Ureter (tissue), 1 donor: ENCODE results near the gene TCF7. TPM values are rescaled to one million over a fixed set of nuclear protein-coding genes. Genes with fewer than 3 reads are reported as not detected.
A peak's percentile ranks its signal among the peaks of the same experiment; 100 is the strongest.

ENCODE experiments used
- DNase-seq: peaks from one replicate; pipeline ENCODE4 v3.0.0-alpha.2; 2020; ENCODE audit warnings: low spot score
- total RNA-seq: library from RNA; stranded (reverse); gene quantifications from one replicate; pipeline ENCODE4 v1.2.4, GENCODE V29; 2023
- donor health status: DM: yes; HTN: yes; CAD: no.

The TCF7 gene
- total RNA-seq, 1 donor from 2014 or later, result 3.6 TPM

GRCh38 chr5:134113363-134113889 is 1.1 kb upstream of the TCF7 start:
- DNase-seq, result no peak

DNA sequence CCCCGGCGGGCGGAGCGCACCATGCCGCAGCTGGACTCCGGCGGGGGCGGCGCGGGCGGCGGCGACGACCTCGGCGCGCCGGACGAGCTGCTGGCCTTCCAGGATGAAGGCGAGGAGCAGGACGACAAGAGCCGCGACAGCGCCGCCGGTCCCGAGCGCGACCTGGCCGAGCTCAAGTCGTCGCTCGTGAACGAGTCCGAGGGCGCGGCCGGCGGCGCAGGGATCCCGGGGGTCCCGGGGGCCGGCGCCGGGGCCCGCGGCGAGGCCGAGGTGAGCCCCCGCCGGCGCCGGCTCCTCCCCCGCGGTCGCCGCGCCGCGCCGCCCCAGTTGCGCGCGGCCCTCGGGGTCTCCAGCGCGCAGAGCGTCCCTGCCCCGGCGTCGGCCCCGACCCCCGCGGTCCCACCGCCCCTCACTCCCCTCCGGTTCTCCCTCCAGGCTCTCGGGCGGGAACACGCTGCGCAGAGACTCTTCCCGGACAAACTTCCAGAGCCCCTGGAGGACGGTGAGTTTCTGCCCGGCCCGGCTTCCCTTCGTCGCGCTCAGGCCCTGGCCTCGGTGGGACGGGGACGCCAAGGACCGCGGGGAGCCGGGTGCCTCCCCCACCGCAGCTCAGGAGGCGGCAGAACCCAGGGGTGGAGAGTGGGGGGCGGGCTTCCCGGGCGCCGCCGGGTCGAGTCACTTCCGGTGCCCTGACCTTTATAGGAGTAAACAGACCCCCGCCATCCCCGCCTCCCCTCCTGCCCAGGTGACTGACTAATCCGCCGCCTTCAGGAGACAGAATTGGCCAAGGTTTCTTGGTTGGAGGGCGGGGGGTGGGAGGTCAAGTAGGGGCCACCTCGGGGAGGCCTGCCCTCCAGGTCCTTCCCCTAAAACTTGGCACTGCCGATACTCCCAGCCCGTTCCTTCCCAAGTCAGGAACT is 665 bp downstream of the TCF7 start:
- DNase-seq, result peak; percentile 52

- DNase-seq, result no peak
These were observed 1.3 kb downstream of the TCF7 start for GRCh38 chr5:134115806-134116175.

GRCh38 chr5:134116286-134116685 is 1.8 kb downstream of the TCF7 start:
- DNase-seq, result no peak

- no peak for DNase-seq
These were observed 2.6 kb downstream of the TCF7 start for GRCh38 chr5:134116789-134117761.

- DNase-seq, result no peak
These were observed 3.8 kb downstream of the TCF7 start for GRCh38 chr5:134118212-134118835.

- no peak for DNase-seq
These were observed 5.2 kb downstream of the TCF7 start for GRCh38 chr5:134119720-134120119.

DNA sequence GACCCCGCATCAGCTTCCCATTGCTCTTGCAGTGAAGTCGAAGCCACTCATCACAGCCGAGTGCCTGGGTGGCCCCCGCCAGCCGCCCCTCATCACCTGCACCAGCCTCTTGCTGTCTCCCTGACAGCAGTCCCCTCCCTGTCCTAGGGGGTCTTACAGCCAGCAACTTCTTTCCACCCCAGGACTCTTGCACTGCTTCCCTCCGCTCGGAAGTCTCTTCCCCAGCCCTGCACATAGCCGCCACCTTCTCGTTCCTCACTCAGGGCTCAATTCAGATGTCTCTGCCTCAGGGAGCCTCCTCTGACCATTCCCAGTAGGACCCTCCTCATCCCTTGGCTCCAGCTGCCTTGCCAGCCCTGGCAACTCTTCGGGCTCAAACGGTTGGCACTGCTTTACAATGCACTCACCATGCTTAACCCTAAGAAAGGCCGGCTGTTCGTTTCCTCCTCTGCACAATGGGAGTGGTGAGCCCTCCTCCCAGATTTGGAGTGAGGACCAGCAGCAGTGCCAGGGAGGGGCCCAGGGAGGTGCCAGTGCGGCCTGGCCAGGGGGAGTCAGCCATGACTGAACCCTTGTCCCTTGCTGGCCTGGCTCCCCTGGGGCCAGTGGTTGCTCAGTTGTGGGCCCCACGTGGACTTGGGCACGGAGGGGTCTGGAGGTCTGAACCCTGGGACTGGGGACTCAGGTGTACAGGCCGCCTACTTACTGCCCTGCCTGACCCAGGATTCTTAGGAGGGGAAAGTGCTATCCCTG is 6.1 kb downstream of the TCF7 start:
- DNase-seq, result no peak

GRCh38 chr5:134122530-134122929 is 8.0 kb downstream of the TCF7 start:
- DNase-seq, result no peak

- DNase-seq, result no peak
These were observed 8.9 kb downstream of the TCF7 start for GRCh38 chr5:134123360-134123759.

GRCh38 chr5:134124289-134125038 is 10.0 kb downstream of the TCF7 start:
- DNase-seq, result no peak

GRCh38 chr5:134125039-134126015 is 10.8 kb downstream of the TCF7 start:
- no peak for DNase-seq

DNA sequence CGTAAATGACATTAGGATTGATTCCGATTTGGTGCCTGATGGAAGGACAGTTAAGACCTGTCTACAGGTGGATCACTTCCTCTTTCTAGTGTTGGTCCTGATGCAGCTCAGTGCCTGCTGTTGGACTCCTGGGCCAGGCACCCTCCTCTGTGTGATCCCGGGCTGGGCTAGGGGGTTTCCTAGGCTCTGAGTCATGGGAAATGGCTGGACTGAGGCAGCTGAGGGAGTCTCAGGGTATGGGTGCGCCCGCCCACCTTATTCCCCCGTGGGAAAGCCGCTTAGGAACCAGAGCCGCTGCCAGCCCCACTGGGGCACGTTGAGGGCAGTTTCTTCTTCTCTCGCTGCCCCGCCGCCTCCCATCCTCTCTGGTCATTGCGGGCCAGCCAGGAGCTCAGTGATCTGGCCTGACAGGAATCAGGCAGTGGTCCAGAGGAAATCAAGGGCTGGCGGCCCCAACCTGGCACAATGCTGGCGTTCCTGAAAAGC is 12.9 kb downstream of the TCF7 start:
- no peak for DNase-seq

GRCh38 chr5:134127988-134128647 is 13.6 kb downstream of the TCF7 start:
- no peak for DNase-seq

DNA sequence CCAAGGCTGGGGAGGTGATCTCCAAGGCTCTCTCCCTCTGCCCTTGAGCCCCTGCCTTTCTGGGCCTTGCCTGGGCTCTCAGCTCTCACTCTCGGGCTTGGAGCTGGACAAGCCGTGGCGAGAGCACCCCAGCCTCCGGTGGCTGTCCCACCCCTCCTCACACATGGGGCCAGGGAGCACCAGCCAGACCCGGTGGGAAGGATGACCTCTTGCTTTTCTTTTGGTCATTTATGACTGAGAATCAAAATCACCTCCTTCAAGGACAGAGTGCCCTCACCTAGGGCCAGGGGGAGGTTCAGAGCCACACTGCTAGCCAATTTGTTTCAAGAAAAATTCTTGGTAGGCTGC is 14.1 kb downstream of the TCF7 start:
- DNase-seq, result no peak

DNA sequence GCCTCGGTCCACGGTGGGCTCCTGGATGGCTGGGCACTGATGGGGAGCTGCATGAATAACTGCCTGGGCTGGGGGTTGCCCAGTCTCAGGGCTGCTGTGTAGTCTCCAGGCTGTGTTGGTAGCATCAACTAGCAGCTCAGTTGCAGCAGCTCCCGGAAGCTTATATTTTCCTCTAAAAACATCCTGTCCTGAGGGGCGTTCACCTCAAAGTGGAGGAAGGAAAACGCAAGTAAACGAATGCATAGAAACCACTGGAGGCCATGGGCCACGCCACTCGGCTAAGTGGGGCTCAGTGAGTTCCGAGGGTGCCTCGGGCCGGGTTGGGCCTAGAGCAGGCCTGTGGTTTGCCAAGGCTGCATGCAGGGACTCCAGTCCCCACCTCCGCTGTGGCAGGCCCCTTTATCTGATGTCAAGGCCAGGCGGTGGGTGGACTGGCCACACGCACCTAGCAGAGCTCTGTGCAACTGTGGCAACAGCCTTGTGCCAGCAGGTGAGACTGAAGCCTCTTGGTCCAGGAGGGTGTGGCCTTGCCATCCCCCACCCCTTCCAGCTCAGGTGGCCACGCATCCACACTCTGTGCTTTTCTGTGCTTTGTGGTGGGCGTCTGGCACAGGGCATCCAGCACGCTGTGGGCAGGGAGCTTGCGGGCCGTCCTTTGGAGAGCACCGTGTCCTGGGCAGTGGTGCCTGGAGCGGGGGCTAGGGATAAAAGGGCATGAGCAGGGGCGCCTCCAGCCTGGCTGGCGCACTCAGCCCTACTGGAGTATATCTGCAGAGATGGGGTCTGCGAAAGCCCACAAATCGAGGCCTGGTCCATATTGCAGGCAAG is 15.1 kb downstream of the TCF7 start:
- no peak for DNase-seq

DNA sequence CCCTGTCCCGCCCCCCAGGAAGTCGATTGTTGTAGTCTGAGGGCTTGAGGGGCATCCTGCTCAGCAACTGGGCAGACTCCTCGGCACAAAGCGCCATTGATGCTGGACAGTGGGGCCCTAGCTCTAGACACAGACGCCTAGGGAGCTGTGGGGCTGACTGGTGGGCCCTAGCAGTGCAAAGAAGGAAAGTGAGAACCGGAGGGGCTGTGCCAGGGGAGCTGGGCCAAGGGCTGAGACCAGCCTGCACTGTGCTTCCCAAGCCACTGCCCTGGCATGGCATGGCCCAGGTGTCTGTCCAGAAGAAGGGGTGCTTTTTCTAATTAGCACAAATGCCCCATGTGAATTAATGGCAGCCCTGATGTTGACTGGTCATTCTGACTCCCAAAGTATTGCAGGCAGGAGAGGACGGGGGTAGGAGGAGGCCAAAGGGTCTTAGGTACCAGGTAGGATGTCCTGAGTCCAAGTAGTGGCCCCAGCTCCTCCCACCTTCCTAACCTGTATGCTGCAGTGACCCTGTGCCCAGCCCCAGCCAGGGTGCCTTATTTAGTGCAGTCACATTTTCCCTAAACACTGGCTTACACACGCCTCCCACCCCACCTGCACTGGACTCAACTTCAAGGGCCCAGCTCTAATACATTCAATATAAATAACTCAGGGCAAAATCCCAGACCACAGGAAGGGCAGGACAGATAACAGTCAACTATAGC is 15.9 kb downstream of the TCF7 start:
- no peak for DNase-seq
